Activated CD8-positive, alpha-beta T cell treated with anti-CD3 and anti-CD28 coated beads for 36 hours (primary cell): ENCODE results near the gene DSTN. TPM values are rescaled to one million over a fixed set of nuclear protein-coding genes. Genes with fewer than 3 reads are reported as not detected.

Experiments used
- ATAC-seq: fragments of 200-7000 bp; cut with Tn5 transposase; one replicate; pipeline ENCODE4 v1.10.0; 2021; ENCODE audit warnings: mild to moderate bottlenecking, moderate library complexity
- CTCF ChIA-PET: fragments of 350-600 bp; sonication (Branson Sonifier 250); formaldehyde crosslinking; loops from one replicate; lab custom pipeline; 2021; ENCODE audit warnings: antibody characterized with exemption; lab: Charles Lee
- POLR2A ChIA-PET: fragments of 350-600 bp; sonication (Branson Sonifier 250); formaldehyde crosslinking; loops from one replicate; lab custom pipeline; 2021; ENCODE audit warnings: antibody characterized with exemption; lab: Charles Lee
- DNase-seq: peaks from one replicate; pipeline ENCODE4 v3.0.0-alpha.2; 2020
- H3K27ac Mint-ChIP-seq: one replicate; pipeline ENCODE4 v1.8.0; 2021; ENCODE audit warnings: mild to moderate bottlenecking, mixed read lengths
- H3K27me3 Mint-ChIP-seq: one replicate; pipeline ENCODE4 v1.8.0; 2021; ENCODE audit warnings: mixed read lengths
- H3K36me3 Mint-ChIP-seq: one replicate; pipeline ENCODE4 v1.8.0; 2021; ENCODE audit warnings: low read depth, mixed read lengths
- H3K4me1 Mint-ChIP-seq: one replicate; pipeline ENCODE4 v1.8.0; 2021; ENCODE audit warnings: low read depth, mixed read lengths
- H3K4me3 Mint-ChIP-seq: one replicate; pipeline ENCODE4 v1.8.0; 2021; ENCODE audit warnings: mild to moderate bottlenecking, moderate library complexity, mixed read lengths
- H3K9me3 Mint-ChIP-seq: one replicate; pipeline ENCODE4 v1.8.0; 2021; ENCODE audit warnings: mixed read lengths
- CTCF ChIP-seq: fragments of 200-600 bp; IDR thresholded peaks from one replicate; pipeline ENCODE4 v1.8.0; 2022; ENCODE audit warnings: antibody characterized with exemption, mild to moderate bottlenecking
- intact Hi-C: fragments of 100-400 bp; cut with micrococcal nuclease; formaldehyde crosslinking; loops from one replicate; pipeline ENCODE4 v1.10.0; 2022
- total RNA-seq, 2 experiments: library from RNA; stranded (reverse); gene quantifications; one replicate each; pipeline ENCODE4 v1.2.3, GENCODE V29; 2021

Gene DSTN
- total RNA-seq, 2 experiments from 2014 or later: 55.5 to 56.4 TPM

- H3K36me3 Mint-ChIP-seq: peaks cover 14% of the 10 kb centered on the region
- intact Hi-C loops: loop anchor here (5.0 kb wide), 1 partner anchor 105 kb away; no protein-coding TSS in a partner anchor
- no peak for TF ChIP-seq CTCF
- H3K27me3 Mint-ChIP-seq: no peaks in the 10 kb centered on the region
- H3K27ac Mint-ChIP-seq: peak overlapping the region; percentile 90
- DNase-seq (peak; percentile 82), ATAC-seq (peak; percentile 83)
- CTCF ChIA-PET: interaction anchor here (0.8 to 1.7 kb wide), 4 partner anchors 70 to 107 kb away, joined by 3 to 6 read pairs (median 4); no protein-coding TSS in a partner anchor
- H3K9me3 Mint-ChIP-seq: no peaks in the 10 kb centered on the region
- POLR2A ChIA-PET: interaction anchor here (0.6 to 0.8 kb wide), 2 partner anchors 11 to 42 kb away, joined by 3 to 4 read pairs; partner anchors contain the start of gene DSTN
- H3K4me1 Mint-ChIP-seq: peaks cover 36% of the 10 kb centered on the region
- peak overlapping the region; percentile 44 for H3K4me3 Mint-ChIP-seq
Measured at GRCh38 chr20:17612287-17612991, 42.6 kb downstream of the DSTN start.

- Mint-ChIP-seq H3K27me3 (no peaks in the 10 kb centered on the region), H3K4me3 (no peak overlapping the region), H3K27ac (peak overlapping the region; percentile 90), H3K36me3 (peaks cover 11% of the 10 kb centered on the region), H3K4me1 (peaks cover 36% of the 10 kb centered on the region), H3K9me3 (no peaks in the 10 kb centered on the region)
- intact Hi-C loops: loop anchor here (5.0 kb wide), 1 partner anchor 106 kb away; no protein-coding TSS in a partner anchor
- ChIA-PET CTCF (interaction anchor here (0.8 to 1.7 kb wide), 5 partner anchors 70 to 108 kb away, joined by 3 to 6 read pairs (median 4); partner anchors contain the start of gene BFSP1), POLR2A (interaction anchor here (0.6 to 0.8 kb wide), 2 partner anchors 12 to 43 kb away, joined by 3 to 4 read pairs; partner anchors contain the start of gene DSTN)
- ATAC-seq (no peak), DNase-seq (no peak)
- TF ChIP-seq CTCF: no peak
Measured at GRCh38 chr20:17612992-17613327, 43.1 kb downstream of the DSTN start.

DNA sequence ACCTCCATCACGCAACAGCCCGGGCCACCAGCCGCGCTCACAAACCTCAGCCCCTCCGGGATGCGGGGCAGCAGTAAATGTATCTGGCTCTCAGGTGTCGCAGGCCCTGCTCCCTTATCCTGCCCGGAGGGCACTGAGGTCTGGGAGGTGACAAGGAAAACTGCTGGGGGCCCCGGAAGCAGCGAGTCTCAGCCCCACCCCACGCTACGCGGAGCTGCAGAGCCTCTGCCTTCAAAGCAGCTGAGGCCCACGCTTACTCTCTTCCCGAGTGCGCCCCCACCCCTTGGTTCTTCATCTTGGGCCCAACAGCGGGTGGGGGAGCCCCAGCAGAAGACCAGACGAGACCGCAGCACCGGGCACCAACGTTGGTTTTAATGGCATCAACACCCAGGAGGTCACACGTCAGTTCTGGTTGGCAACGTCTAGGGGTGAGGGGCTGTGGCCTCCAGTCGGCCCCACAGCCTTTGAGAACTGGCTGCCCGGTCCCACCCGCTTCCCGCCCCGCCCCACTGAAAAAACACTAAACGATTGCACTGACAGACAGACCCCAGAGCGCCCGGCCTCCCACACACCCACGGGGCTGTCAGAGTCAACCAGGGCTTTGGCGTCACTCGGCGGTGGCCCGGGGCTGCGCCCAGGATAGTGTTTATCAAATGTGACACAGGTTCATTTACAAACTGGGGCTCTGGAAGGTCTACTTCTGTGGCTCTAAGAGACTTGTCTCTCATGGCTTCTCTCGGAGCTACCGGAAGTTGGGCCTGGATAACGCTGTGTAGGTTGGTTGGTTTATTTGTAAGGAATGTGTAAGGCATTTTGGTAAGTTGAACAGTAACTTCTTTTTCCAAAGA, 43.7 kb downstream of the DSTN start:
- H3K27ac Mint-ChIP-seq: peak overlapping the region; percentile 11
- H3K9me3 Mint-ChIP-seq: no peaks in the 10 kb centered on the region
- CTCF ChIA-PET: interaction anchor here (1.1 to 5.0 kb wide), 5 partner anchors 69 to 108 kb away, joined by 4 to 32 read pairs (median 5); partner anchors contain the start of gene BFSP1
- peak; percentile 21 for DNase-seq
- peaks cover 9% of the 10 kb centered on the region for H3K36me3 Mint-ChIP-seq
- no peak for TF ChIP-seq CTCF
- no peak for ATAC-seq
- no peak overlapping the region for H3K4me3 Mint-ChIP-seq
- no peaks in the 10 kb centered on the region for H3K27me3 Mint-ChIP-seq
- H3K4me1 Mint-ChIP-seq: peaks cover 36% of the 10 kb centered on the region
- intact Hi-C loops: loop anchor here (5.0 kb wide), 1 partner anchor 106 kb away; no protein-coding TSS in a partner anchor
- POLR2A ChIA-PET: interaction anchor here (0.6 kb wide), 1 partner anchor 44 kb away, joined by 4 read pairs; the partner anchor contains the start of gene DSTN

GRCh38 chr20:17614176-17614811, 44.4 kb downstream of the DSTN start:
- DNase-seq: no peak
- intact Hi-C loops: loop anchor here (5.0 kb wide), 1 partner anchor 107 kb away; no protein-coding TSS in a partner anchor

More at GRCh38 chr20:17614176-17614811, 44.4 kb downstream of the DSTN start:
- no peaks in the 10 kb centered on the region for H3K9me3 Mint-ChIP-seq
- no peak for ATAC-seq
- POLR2A ChIA-PET: no interaction called here
- H3K4me3 Mint-ChIP-seq: no peak overlapping the region
- H3K27ac Mint-ChIP-seq: no peak overlapping the region
- peaks cover 5% of the 10 kb centered on the region for H3K36me3 Mint-ChIP-seq
- no peaks in the 10 kb centered on the region for H3K27me3 Mint-ChIP-seq
- peaks cover 33% of the 10 kb centered on the region for H3K4me1 Mint-ChIP-seq
- no peak for TF ChIP-seq CTCF
- CTCF ChIA-PET: interaction anchor here (1.3 to 5.0 kb wide), 3 partner anchors 77 to 109 kb away, joined by 4 to 32 read pairs (median 17); partner anchors contain the start of gene BFSP1
